Suprapubic skin (tissue), 3 donors: ENCODE results near the gene UBN1.

Experiments used
- CTCF ChIP-seq, 2 donors: fragments of 200-600 bp in 1 of 2; fragments of 450-650 bp in 1 of 2; sonication (generic) in 1 of 2; IDR thresholded peaks; one replicate each; pipeline ENCODE4 v1.5.1; 2016 to 2019; ENCODE audit warnings: antibody characterized with exemption in 2 of 2, mild to moderate bottlenecking in 1 of 2, moderate library complexity in 1 of 2
- EP300 ChIP-seq: sonication (generic); formaldehyde crosslinking; IDR thresholded peaks from one replicate; pipeline ENCODE4 v1.6.1; 2017; ENCODE audit warnings: antibody characterized with exemption
- POLR2A ChIP-seq, 2 donors: fragments of 450-650 bp; IDR thresholded peaks; one replicate each; pipeline ENCODE4 v1.6.1; 2017; ENCODE audit warnings: antibody characterized with exemption in 2 of 2, mild to moderate bottlenecking in 2 of 2, moderate library complexity in 2 of 2

- no peak for TF ChIP-seq CTCF (IDR thresholded peaks at IDR 0.05)
- TF ChIP-seq POLR2A (IDR thresholded peaks at IDR 0.05): no peak
- TF ChIP-seq EP300: no peak
Measured at GRCh38 chr16:4891097-4891885, 44.0 kb downstream of the UBN1 start.
